Activated naive CD4-positive, alpha-beta T cell treated with Interleukin-2 at 50 U/mL for 16 hours (primary cell): ENCODE data around the gene RABGAP1L.

ENCODE experiments used
- DNase-seq: peaks from one replicate; pipeline ENCODE4 v3.0.0-alpha.2; 2020

Gene RABGAP1L

GRCh38 chr1:174726167-174726879, 567.0 kb downstream of the RABGAP1L start:
- no peak for DNase-seq

- DNase-seq = no peak
Observed at GRCh38 chr1:174726880-174727585, 567.7 kb downstream of the RABGAP1L start.

GRCh38 chr1:174734270-174734669, 575.0 kb downstream of the RABGAP1L start:
- DNase-seq = no peak

- no peak for DNase-seq
Observed at GRCh38 chr1:174736831-174737230, 577.5 kb downstream of the RABGAP1L start.

- DNase-seq = no peak
Observed at GRCh38 chr1:174740249-174740968, 581.1 kb downstream of the RABGAP1L start.

GRCh38 chr1:174742805-174743653, 583.7 kb downstream of the RABGAP1L start:
- no peak for DNase-seq

GRCh38 chr1:174743654-174744561, 584.6 kb downstream of the RABGAP1L start:
- DNase-seq = no peak

- DNase-seq = no peak
Observed at GRCh38 chr1:174744886-174745285, 585.6 kb downstream of the RABGAP1L start.

GRCh38 chr1:174746024-174746808, 586.9 kb downstream of the RABGAP1L start:
- DNase-seq = no peak

GRCh38 chr1:174747613-174748012, 588.3 kb downstream of the RABGAP1L start:
- no peak for DNase-seq

GRCh38 chr1:174748586-174748985, 589.3 kb downstream of the RABGAP1L start:
- DNase-seq = no peak

GRCh38 chr1:174753131-174753530, 593.8 kb downstream of the RABGAP1L start:
- no peak for DNase-seq

- no peak for DNase-seq
Observed at GRCh38 chr1:174761335-174761734, 602.0 kb downstream of the RABGAP1L start.

GRCh38 chr1:174761901-174762585, 602.7 kb downstream of the RABGAP1L start:
- no peak for DNase-seq

- no peak for DNase-seq
Observed at GRCh38 chr1:174764191-174764590, 604.9 kb downstream of the RABGAP1L start.

- no peak for DNase-seq
Observed at GRCh38 chr1:174766727-174767126, 607.4 kb downstream of the RABGAP1L start.

- no peak for DNase-seq
Observed at GRCh38 chr1:174768516-174768915, 609.2 kb downstream of the RABGAP1L start.

- DNase-seq = no peak
Observed at GRCh38 chr1:174768949-174769348, 609.6 kb downstream of the RABGAP1L start.

- no peak for DNase-seq
Observed at GRCh38 chr1:174769961-174770549, 610.7 kb downstream of the RABGAP1L start.

- DNase-seq = no peak
Observed at GRCh38 chr1:174775621-174776020, 616.3 kb downstream of the RABGAP1L start.
